GM12878 (cell line): ENCODE results near the gene ZNF57. TPM values are rescaled to one million over a fixed set of nuclear protein-coding genes. Genes with fewer than 3 reads are reported as not detected.
"Not testable (repeated sequence)": the region's sequence is repeated elsewhere in the genome, so short reads cannot be mapped to it uniquely, and the experiment has no call there.

Experiments used
- ATAC-seq: fragments of 200-7000 bp; cut with Tn5 transposase; 3 replicates; pipeline ENCODE4 v1.9.1; 2020; ENCODE audit warnings: mild to moderate bottlenecking, moderate library complexity
- BruUV-seq: library from RNA; stranded (reverse); fragments of 400-500 nt; replicated peaks from 2 replicates; lab custom pipeline; 2021; lab: Mats Ljungman, UMichigan
- CTCF ChIA-PET: fragments of 300-600 bp; sonication (Branson Sonifier 250); formaldehyde crosslinking; extraction: SDS; loops from one replicate; lab custom pipeline; 2021; ENCODE audit warnings: inconsistent platforms; lab: Yijun Ruan, JAX
- POLR2A ChIA-PET: fragments of 350-600 bp; formaldehyde crosslinking; extraction: SDS; loops from one replicate; lab custom pipeline; 2021; ENCODE audit warnings: inconsistent platforms; lab: Charles Lee
- RAD21 ChIA-PET: fragments of 300-600 bp; sonication (Branson Sonifier 250); formaldehyde crosslinking; loops from one replicate; lab custom pipeline; 2023; ENCODE audit warnings: antibody characterized with exemption; ENCODE audit not compliant: unreplicated experiment; lab: Charles Lee
- SMC1A ChIA-PET: fragments of 300-600 bp; sonication (Branson Sonifier 250); formaldehyde crosslinking; loops from one replicate; lab custom pipeline; 2023; ENCODE audit not compliant: unreplicated experiment, uncharacterized antibody; lab: Charles Lee
- DNase-seq: peaks from one replicate; pipeline ENCODE4 v3.0.0-alpha.2; 2011; ENCODE audit warnings: low read depth, low spot score
- FAIRE-seq: peaks from 3 replicates; lab custom pipeline; 2011; peaks lifted over from hg19 to GRCh38; lab: Jason Lieb, UNC
- H2AFZ ChIP-seq: 2 replicates; pipeline ENCODE4 v1.6.0; 2011; ENCODE audit warnings: low read depth, low read length, control low read depth; ENCODE audit not compliant: control insufficient read depth
- H3K27ac ChIP-seq: 2 replicates; pipeline ENCODE4 v1.5.1; 2011; ENCODE audit warnings: control low read depth; ENCODE audit not compliant: control insufficient read depth, insufficient read depth
- H3K27me3 ChIP-seq, 2 experiments: replicated peaks in 1 of 2; 2 replicates each; pipeline versions ENCODE4 v1.6.0 to v1.6.1; 2011; ENCODE audit warnings: low read length in 1 of 2; ENCODE audit not compliant: control insufficient read depth in 2 of 2, insufficient read depth in 2 of 2
- H3K36me3 ChIP-seq, 2 experiments: 2 replicates each; pipeline ENCODE4 v1.5.1; 2011; ENCODE audit warnings: low read length in 1 of 2; ENCODE audit not compliant: control insufficient read depth in 2 of 2, insufficient read depth in 2 of 2
- H3K4me1 ChIP-seq: 2 replicates; pipeline ENCODE4 v1.6.1; 2011; ENCODE audit warnings: mild to moderate bottlenecking, low read length, moderate library complexity, mixed read lengths; ENCODE audit not compliant: control insufficient read depth, insufficient read depth
- H3K4me2 ChIP-seq: 2 replicates; pipeline ENCODE4 v1.6.0; 2011; ENCODE audit warnings: control low read depth; ENCODE audit not compliant: control insufficient read depth, insufficient read depth
- H3K4me3 ChIP-seq: fragments of 200-600 bp; sonication (generic); 2 replicates; pipeline ENCODE4 v1.5.1; 2016
- H3K79me2 ChIP-seq: 2 replicates; pipeline ENCODE4 v1.6.0; 2011; ENCODE audit warnings: low read length; ENCODE audit not compliant: control insufficient read depth, insufficient read depth
- H3K9ac ChIP-seq: 2 replicates; pipeline ENCODE4 v1.8.0; 2011; ENCODE audit warnings: low read length, control low read depth, mixed read lengths; ENCODE audit not compliant: control insufficient read depth, insufficient read depth
- H3K9me3 ChIP-seq: replicated peaks from 3 replicates; pipeline ENCODE4 v1.5.1; 2011; ENCODE audit warnings: mild to moderate bottlenecking, low read length; ENCODE audit not compliant: control insufficient read depth, insufficient read depth
- H4K20me1 ChIP-seq: 2 replicates; pipeline ENCODE4 v1.6.0; 2011; ENCODE audit not compliant: control insufficient read depth, insufficient read depth
- MTA2 ChIP-seq: fragments of 450-650 bp; IDR thresholded peaks from 2 replicates; pipeline ENCODE4 v1.6.1; 2016; ENCODE audit warnings: low read depth, mild to moderate bottlenecking, moderate library complexity
- WGBS: methylation state at CpG from one replicate; pipeline ENCODE4 v1.1.6; 2016; ENCODE audit warnings: low lambda C conversion rate; ENCODE audit not compliant: insufficient replicate concordance, insufficient coverage; ENCODE audit errors: missing lambda C conversion rate; 5-methylcytosine and 5-hydroxymethylcytosine counted together
- in situ Hi-C: fragments of 300-500 bp; cut with MboI; formaldehyde crosslinking; loops from 9 replicates; pipeline ENCODE4 v1.14.3; 2018; ENCODE audit warnings: mixed read lengths
- intact Hi-C: fragments of 100-400 bp; cut with micrococcal nuclease; formaldehyde crosslinking; loops from one replicate; pipeline ENCODE4 v1.14.2; 2022; ENCODE audit not compliant: unreplicated experiment
- polyA plus RNA-seq, 11 experiments: library from polyadenylated mRNA; depleted of rRNA in 4 of 11; unstranded in 6 of 11; stranded (reverse) in 5 of 11; fragments of >200 nt; fragmentation: Nextera tagmentation in 4 of 11; fragmentation: Illumina TruSeq in 1 of 11; extraction: Ambion mirVana in 4 of 11; extraction: Trizol in 1 of 11; gene quantifications; 1 replicate in 1 of 11; 2 replicates in 10 of 11; pipeline versions ENCODE4 v1.2.1 to v1.2.3, GENCODE V29; 2011 to 2016; ENCODE audit warnings: inconsistent platforms in 2 of 11, missing spikeins in 2 of 11, low read depth in 1 of 11
- total RNA-seq, 4 experiments: library from RNA; depleted of rRNA in 3 of 4; stranded (reverse); fragments of >200 nt in 3 of 4; fragmentation: Illumina TruSeq in 1 of 4; extraction: Trizol in 1 of 4; gene quantifications; 2 replicates each; pipeline versions ENCODE4 v1.2.1 to v1.2.3, GENCODE V29; 2013 to 2021
- TF ChIP-seq, protein P1 (sequence below): IDR thresholded peaks from 2 replicates; pipeline ENCODE4 v1.6.1; 2012; ENCODE audit warnings: low read depth, low read length, improper control_type of control experiment

ZNF57 gene
- total and polyA plus RNA-seq, 10 of the 15 experiments (the other 5 are each of a cell fraction or from before 2014, with no cell fraction given) = 2.7 to 8.9 (median 5.8) TPM

DNA sequence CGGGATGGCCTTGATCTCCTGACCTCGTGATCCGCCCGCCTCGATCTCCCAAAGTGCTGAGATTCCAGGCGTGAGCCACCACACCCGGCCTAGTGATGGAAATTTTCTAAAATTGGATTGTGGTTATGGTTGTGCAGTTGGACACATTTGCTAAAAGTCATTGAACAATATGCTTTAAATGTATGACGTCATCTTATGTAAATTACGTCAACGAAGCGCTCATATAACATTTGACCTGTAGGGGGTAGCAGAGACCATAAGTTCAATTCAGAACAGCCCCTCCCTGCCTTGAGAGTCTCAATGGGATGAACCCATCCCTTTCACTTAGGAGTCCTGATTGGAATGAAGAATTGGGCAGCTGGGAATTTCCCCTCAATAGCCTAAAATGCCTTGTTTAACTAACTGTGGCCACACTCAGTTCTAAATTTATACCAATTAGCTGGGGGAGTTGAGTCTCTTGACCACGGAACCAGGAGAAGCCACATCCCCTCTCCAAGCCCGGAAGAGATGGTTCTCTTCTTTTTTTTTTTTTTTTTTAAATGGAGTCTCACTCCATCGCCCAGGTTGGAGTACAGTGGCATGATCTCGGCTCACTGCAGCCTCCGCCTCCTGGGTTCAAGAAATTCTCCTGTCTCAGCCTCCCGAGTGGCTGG lies 61.4 kb downstream of the ZNF57 start (continued):
- peak; percentile 44; the same call in 1 of the 2 replicates for TF ChIP-seq MTA2

DNA sequence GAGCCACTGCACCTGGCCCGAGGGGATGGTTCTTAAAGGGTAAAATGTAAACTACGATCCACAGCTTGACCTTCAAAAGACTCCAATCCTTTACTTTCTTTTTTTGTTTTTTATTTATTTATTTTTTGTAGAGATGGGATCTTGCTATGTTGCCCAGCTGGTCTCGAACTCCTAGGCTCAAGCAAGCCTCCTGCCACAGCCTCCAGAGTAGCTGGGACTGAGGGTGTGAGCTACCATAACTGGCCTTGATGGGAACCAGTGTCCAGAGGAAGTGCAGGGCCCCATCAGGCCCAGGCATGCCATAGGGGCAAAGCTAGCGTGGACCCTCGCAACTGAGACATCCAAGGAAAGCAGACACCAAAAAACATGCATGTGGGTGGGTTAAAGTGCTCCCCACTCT lies 62.4 kb downstream of the ZNF57 start:
- BruUV-seq = no TSS peak
- ChIA-PET POLR2A (interaction anchor here (0.7 kb wide), 1 partner anchor 197 kb away, joined by 3 read pairs; no protein-coding TSS in a partner anchor), CTCF (interaction anchor here (0.7 to 3.0 kb wide), 11 partner anchors 7 to 343 kb away, joined by 3 to 33 read pairs (median 4); no protein-coding TSS in a partner anchor)
- 52% methylated on average over 5 of the region's 5 CpGs for WGBS
- Histone ChIP-seq H3K36me3 (no peaks in the 10 kb centered on the region), H3K9ac (no peak overlapping the region)
- TF ChIP-seq, protein P1, sequence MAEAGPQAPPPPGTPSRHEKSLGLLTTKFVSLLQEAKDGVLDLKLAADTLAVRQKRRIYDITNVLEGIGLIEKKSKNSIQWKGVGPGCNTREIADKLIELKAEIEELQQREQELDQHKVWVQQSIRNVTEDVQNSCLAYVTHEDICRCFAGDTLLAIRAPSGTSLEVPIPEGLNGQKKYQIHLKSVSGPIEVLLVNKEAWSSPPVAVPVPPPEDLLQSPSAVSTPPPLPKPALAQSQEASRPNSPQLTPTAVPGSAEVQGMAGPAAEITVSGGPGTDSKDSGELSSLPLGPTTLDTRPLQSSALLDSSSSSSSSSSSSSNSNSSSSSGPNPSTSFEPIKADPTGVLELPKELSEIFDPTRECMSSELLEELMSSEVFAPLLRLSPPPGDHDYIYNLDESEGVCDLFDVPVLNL = no peak
- TF ChIP-seq, all 136 proteins: peak for 0
- H3K4me1 ChIP-seq = peaks cover 4% of the 10 kb centered on the region; the same call in 1 of the 2 replicates
- H3K27ac ChIP-seq = no peak overlapping the region
- no peak overlapping the region for H2AFZ ChIP-seq
- DNase-seq (no peak), FAIRE-seq (no peak), ATAC-seq (no peak)
- H3K9me3 ChIP-seq = no peaks in the 10 kb centered on the region
- RAD21 ChIA-PET = interaction anchor here (0.7 to 1.8 kb wide), 7 partner anchors 80 to 255 kb away, joined by 3 to 10 read pairs (median 3); no protein-coding TSS in a partner anchor
- H4K20me1 ChIP-seq = no peaks in the 10 kb centered on the region
- no peaks in the 10 kb centered on the region for H3K27me3 ChIP-seq
- SMC1A ChIA-PET = interaction anchor here (1.2 to 2.6 kb wide), 3 partner anchors 112 to 165 kb away, joined by 3 to 9 read pairs (median 5); no protein-coding TSS in a partner anchor
- in situ Hi-C loops (loop anchor here (5.0 kb wide), 1 partner anchor 139 kb away; no protein-coding TSS in a partner anchor), intact Hi-C loops (loop anchor here (2.0 kb wide), 1 partner anchor 200 kb away; no protein-coding TSS in a partner anchor)
- H3K4me2 ChIP-seq = no peak overlapping the region
- H3K79me2 ChIP-seq = no peaks in the 10 kb centered on the region
- no peak overlapping the region for H3K4me3 ChIP-seq

DNA sequence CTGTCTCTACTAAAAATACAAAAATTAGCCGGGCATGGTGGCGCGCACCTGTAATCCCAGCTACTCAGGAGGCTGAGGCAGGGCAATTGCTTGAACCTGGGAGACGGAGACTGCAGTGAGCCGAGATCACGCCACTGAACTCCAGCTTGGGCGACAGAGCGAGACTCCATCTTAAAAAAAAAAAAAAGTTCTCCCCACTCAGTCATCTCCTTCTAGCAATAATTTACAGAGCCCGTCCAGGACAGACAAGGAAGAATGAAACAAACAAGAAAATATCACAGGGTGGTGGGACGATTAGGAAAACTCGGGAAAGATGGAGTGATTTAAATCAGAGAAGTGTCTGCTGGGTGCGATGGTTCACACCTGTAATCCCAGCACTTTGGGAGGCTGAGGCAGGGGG lies 62.9 kb downstream of the ZNF57 start:
- CTCF ChIA-PET = interaction anchor here (1.3 to 3.0 kb wide), 4 partner anchors 12 to 196 kb away, joined by 4 to 32 read pairs (median 6); no protein-coding TSS in a partner anchor
- BruUV-seq = not testable (repeated sequence)

More for the DNA sequence above, 62.9 kb downstream of the ZNF57 start:
- ATAC-seq, H3K4me3 ChIP-seq, H3K27ac ChIP-seq, DNase-seq, FAIRE-seq, H4K20me1 ChIP-seq, H3K79me2 ChIP-seq, H3K4me1 ChIP-seq, H3K4me2 ChIP-seq, H3K9me3 ChIP-seq, H3K36me3 ChIP-seq, H3K9ac ChIP-seq, H2AFZ ChIP-seq, H3K27me3 ChIP-seq: not testable (repeated sequence)
- WGBS = 67% methylated on average over 12 of the region's 12 CpGs
- POLR2A ChIA-PET = interaction anchor here (0.7 kb wide), 1 partner anchor 196 kb away, joined by 3 read pairs; no protein-coding TSS in a partner anchor
- RAD21 ChIA-PET = interaction anchor here (1.0 kb wide), 1 partner anchor 183 kb away, joined by 3 read pairs; no protein-coding TSS in a partner anchor
- intact Hi-C loops (loop anchor here (2.0 kb wide), 1 partner anchor 199 kb away; no protein-coding TSS in a partner anchor), in situ Hi-C loops (loop anchor here (5.0 kb wide), 1 partner anchor 139 kb away; no protein-coding TSS in a partner anchor)
- SMC1A ChIA-PET = interaction anchor here (1.2 to 2.6 kb wide), 2 partner anchors 112 to 140 kb away, joined by 5 to 9 read pairs; no protein-coding TSS in a partner anchor
